NCI-H524 treated with DMSO at 0.1 percent for 48 hours (cell line): Measurements from ENCODE around the gene ALDH5A1.

Experiments used
- DNase-seq: peaks from one replicate; lab custom pipeline; 2025; lab: John Stamatoyannopoulos, UW

The ALDH5A1 gene

DNA sequence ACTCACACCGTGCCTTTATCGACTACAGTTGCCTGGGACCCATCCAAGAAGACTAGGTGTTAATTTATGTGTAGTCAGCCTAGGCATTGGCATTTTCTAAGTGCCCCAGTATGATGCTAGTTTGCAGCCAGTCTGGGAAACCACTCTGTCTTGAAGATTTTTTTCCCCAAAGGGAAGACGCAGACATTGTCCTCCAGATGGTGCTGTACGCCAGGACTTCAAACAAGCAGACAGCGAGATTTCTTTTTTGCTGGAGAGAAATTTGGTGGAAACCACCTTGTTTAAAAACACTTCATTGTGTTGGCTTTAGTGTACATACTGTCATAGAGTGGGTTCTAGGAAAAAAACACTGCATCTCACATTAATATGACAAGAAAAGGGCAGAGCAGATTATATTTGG, 30.0 kb downstream of the ALDH5A1 start:
- no peak for DNase-seq

- DNase-seq, result no peak
These were observed 35.2 kb downstream of the ALDH5A1 start for GRCh38 chr6:24529985-24530384.

DNA sequence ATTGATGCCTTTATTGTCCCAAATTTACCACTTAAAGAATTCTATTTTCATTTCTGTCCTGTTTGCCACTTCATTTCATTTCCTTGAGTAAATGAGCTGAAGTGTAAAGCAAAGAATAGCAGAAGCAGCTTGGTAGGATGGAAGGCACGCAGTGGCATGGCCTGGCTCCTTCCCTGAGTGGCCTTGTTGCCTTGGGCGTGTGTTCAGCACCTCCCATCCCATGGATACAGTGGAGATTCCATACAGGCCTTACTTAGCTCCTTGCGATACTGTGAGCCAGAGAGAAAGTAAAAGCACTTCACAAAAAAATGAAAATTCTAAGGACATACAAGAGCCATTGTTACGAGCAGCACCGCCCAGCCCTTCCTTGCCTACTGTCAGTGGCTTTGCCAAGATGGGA, 39.6 kb downstream of the ALDH5A1 start:
- DNase-seq, result no peak

DNA sequence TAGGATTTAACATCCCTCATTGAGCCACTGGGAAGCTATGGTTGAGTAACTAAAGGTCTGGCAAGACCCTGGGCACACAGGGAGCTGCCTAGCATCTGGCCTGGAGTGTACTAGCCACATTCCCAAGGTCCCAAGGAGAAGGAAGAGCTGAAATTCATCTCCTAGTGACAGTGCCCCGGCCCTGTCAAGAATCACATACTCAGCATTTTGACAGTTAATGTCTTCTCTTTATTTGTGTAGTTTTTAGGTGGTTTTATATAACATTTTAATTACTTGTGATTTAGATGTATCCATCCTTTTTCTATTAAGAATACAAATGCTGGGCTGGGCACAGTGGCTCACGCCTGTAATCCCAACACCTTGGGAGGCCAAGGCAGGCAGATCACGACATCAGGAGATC, 40.4 kb downstream of the ALDH5A1 start:
- DNase-seq, result no peak

- DNase-seq, result no peak
These were observed 41.7 kb downstream of the ALDH5A1 start for GRCh38 chr6:24536466-24536865.

DNA sequence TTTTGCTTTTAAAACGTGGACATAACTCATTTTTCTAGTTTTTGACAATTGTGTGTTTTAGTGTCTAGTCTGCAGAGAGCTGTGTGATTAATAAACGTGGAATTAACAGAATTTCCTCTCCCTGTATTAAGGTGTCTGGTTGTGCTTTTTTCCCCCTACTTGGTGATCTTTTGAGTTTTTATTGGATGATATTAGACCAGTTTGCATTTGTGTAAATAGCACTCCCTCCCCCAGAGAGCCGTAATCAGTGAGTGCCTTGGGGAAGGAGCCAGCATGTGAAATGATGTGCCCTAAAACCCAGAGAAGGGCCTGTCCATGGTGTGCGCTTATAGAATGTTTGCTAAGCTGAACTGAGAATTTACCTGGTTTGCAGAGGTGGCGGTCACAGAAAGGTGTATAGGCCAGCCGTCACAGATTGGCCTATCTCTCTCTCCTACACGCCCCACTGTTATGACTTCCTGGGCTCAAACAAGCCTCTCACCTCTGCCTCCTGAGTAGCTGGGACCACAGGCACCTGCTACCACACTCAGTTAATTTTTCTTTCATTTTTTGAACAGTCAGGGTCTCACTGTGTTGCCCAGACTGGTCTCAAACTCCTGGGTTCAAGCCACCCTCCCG, 42.4 kb downstream of the ALDH5A1 start:
- no peak for DNase-seq

DNA sequence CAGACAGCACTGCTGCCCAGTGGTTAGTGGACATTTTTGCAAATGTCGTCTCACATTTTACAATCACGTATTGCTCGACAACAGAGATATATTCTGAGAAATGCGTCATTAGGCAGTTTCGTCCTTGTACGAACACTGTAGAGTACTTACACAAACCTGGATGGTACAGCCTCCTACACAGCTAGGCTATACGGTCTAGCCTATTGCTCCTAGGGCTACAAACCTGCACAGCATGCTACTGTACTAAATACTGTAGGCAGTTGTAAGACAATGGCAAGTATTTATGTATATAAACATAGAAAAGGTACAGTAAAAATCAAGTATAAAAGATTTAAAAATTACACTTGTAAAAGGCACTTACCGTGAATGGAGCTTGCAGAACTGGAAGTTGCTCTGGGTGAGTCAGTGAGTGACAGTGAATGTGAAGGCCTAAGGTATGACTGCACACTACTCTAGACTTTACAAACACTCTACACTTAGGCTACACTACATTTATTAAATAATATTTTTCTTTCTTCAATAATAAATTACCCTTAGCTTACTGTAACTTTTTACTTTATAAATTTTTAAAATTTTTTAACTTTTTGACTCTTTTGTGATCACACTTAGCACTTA, 43.1 kb downstream of the ALDH5A1 start:
- no peak for DNase-seq

GRCh38 chr6:24539416-24539815, 44.6 kb downstream of the ALDH5A1 start:
- DNase-seq, result no peak

GRCh38 chr6:24540197-24540596, 45.4 kb downstream of the ALDH5A1 start:
- no peak for DNase-seq

GRCh38 chr6:24543683-24544082, 48.9 kb downstream of the ALDH5A1 start:
- DNase-seq, result no peak

DNA sequence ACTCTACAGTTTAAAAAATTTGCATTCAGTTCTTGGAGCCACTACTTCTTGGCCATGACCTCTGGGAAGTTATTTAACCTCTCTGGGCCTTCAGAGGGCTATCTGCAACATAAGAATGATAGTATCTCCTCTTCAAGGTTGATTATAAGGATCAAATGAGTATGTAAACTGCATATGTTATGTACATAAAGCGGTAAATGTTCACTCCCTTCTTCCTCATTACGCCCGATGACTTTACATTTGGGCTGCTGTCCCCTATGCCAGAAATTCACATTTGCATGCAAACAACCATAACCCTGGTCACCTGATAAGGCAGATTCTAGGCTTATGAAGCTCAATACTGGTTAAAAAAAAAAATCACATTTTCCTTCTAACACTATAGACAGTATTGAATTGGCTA, 50.4 kb downstream of the ALDH5A1 start:
- DNase-seq, result no peak

- no peak for DNase-seq
These were observed 50.9 kb downstream of the ALDH5A1 start for GRCh38 chr6:24545691-24546090.

GRCh38 chr6:24546439-24546838, 51.7 kb downstream of the ALDH5A1 start:
- DNase-seq, result peak; percentile 78

- peak; percentile 77 for DNase-seq
These were observed 52.5 kb downstream of the ALDH5A1 start for GRCh38 chr6:24547243-24547642.

DNA sequence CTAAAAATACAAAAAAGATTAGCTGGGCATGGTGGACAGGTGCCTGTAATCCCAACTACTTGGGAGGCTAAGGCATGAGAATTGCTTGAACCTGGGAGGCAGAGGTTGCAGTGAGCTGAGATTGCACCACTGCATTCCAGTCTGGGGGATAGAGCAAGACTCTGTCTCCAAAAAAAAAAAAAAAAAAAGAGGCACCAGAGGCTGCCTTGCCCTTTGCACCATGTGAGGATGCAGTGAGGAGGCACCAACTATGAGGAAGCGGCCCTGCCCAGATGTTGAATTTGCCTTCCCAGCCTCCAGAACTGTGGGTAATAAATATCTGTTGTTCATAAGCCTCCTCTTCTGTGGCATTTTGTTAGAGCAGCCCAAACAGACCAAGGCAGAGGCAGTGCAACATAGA, 54.4 kb downstream of the ALDH5A1 start:
- DNase-seq, result no peak

DNA sequence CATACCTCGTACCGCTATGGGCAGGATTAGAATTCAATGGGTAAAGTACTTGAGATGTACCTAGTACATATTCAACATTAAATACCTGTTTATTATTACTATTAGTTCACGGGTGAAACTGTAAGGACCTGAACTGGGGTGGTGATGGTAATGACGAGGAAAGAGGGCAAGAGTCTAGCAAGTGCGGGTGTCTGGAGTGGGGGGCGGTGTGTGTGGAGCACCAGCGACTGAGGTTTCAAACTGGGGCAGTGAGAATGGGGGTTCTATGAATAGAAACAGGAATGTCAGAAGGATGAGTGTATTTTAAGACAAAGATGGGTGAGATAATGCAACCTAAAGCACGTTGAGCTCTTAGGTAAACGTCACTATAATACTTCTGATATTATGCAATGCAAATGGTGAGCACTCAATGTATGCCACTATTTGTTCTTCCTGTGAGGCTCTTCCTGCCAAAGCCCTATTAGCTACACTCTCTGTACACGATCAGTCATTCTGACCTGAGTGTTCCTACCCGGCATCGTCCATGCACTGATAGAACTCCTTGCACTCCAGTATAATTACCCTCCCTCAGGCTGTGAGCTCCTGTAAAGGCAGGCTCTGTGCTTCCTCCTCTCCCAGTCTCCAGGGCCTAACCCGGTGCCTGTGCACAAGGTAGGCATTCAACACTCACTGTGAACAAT, 55.0 kb downstream of the ALDH5A1 start:
- no peak for DNase-seq

- no peak for DNase-seq
These were observed 56.4 kb downstream of the ALDH5A1 start for GRCh38 chr6:24551139-24551538.

GRCh38 chr6:24554474-24554873, 59.7 kb downstream of the ALDH5A1 start:
- DNase-seq, result no peak

GRCh38 chr6:24558516-24558915, 63.7 kb downstream of the ALDH5A1 start:
- no peak for DNase-seq

DNA sequence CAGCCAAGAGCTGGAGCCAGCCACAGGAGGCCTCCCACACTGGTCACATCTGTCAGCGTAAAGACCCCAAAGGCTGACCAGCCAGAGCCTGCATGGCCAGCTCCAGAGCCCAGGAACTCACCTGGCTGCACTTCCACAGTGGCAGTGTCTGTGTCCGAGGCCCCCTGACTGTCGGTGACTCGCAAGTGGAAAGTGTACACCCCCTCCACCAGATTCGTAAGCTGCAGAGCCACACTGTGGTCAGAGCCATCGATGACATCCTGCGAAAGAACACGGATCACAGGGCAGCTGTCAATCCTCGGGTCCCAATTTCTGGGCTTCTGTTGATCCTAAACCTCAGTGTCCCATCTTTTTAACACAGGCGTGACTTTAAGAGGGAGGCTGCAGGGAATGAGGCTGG, 69.3 kb downstream of the ALDH5A1 start:
- no peak for DNase-seq

DNA sequence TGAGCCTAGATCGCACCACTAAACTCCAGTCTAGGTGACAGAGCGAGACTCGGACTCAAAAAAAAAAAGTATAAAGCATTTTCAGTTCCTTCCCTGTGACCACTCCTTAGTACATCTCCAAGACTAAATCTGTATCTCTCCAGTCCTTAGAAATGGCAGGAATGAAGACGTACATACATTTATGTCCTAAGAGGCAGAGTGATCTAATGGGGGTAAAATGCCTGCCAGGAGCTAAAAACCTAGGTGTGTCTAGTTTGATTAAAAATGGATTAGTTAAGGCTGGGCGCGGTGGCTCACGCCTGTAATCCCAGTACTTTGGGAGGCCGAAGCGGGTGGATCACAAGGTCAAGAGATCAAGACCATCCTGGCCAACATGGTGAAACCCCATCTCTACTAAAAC, 70.4 kb downstream of the ALDH5A1 start:
- DNase-seq, result no peak

DNA sequence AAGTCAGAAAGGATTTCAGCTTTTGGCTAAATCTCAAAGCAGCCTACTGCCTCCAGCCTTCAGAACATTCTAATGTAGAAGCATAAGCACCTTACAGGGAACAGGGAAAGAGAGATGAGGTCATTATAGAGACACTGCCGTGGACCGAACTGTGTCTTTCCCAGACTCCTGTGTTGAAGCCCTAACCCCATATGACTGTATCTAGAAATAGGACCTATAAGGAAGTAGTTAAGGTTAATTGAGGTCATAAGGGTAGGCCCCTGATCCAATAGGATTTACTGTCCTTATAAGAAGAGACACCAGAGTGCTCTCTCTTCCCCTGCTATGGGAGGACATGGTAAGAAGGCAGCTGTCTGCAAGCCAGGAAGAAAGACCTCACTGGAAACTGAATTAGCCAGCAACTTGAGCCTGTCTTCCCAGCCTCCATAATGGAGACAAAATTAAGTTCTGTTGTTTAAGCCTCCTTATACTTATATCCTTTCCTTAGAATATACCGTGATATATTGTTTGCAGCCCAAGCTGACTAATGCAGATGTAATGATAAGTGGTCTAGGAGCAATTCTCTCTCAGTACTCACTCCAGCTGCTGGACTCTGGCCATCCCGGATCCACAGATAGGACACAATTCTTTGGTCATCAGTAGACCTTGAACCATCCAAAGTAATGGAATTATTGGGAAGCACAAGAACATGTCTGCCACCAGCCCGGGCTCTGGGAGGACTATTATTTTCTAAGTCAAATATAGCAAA, 71.4 kb downstream of the ALDH5A1 start:
- DNase-seq, result no peak

GRCh38 chr6:24568683-24569082, 73.9 kb downstream of the ALDH5A1 start:
- DNase-seq, result no peak
